Stimulated activated CD4-positive, alpha-beta T cell treated with anti-CD3 and anti-CD28 coated beads, Interleukin-4, amount 100 ng/mL, for 1 hour (primary cell): ENCODE results near the gene MYO15A.

Experiments used
- DNase-seq: peaks from one replicate; pipeline ENCODE4 v3.0.0-alpha.2; 2020

MYO15A gene

DNA sequence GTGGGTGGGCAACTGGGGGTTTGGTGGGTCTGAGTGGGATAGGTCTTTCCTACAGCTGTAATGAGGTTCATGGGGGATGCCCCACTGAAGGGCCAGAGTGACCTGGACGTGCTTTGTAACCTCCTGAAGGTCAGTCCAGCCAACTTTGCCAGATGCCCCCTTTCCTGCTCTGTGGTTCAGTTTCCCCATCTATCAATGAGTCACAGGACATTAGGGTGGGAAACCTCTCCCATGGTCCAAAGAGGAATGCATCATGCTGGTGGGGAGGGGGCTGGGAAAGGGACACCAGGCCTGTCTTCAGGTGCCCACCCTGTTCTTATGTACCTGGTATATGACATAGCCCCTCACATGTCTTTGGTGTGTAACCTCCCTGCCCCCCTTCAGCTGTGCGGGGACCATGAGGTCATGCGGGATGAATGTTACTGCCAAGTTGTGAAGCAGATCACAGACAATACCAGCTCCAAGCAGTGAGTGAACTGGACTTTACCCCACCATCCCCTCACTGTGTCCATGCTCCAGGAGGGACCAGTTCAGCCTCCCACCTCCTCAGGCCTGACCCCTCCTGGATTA lies 51.1 kb downstream of the MYO15A start:
- DNase-seq, result no peak

DNA sequence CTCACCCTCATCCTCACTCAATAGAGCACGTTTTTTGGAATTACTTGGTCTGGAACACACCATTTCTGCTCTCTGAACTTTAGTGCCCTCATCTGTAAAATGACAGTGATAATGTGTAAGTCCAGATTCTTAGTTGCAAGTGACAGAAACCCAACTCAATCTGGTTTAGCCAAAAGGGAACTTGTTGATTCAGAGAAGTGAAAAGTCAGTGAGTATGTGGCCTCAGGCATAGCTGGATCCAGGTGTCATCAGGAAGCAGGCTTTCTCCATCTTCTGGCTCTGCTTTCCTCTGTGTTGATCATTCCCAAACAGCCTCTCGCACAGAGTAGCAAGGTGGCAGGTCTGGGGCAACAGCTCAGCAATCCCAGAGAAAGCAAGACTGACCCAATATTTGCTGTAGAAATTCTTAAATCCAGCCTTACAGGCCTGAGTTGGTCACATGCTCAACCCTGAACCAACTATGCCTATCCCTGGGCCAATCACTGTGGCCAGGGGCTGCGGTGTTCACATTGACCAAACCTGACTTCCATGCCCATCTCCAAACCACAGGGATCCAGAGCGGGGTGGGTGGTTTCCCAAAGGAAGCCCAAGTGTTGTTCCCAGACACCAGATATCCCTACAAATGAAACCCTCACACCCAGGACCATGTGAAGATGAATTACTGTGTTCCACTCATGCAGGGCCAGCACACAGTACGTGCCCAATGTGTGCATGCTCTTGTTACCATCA lies 51.7 kb downstream of the MYO15A start:
- no peak for DNase-seq

DNA sequence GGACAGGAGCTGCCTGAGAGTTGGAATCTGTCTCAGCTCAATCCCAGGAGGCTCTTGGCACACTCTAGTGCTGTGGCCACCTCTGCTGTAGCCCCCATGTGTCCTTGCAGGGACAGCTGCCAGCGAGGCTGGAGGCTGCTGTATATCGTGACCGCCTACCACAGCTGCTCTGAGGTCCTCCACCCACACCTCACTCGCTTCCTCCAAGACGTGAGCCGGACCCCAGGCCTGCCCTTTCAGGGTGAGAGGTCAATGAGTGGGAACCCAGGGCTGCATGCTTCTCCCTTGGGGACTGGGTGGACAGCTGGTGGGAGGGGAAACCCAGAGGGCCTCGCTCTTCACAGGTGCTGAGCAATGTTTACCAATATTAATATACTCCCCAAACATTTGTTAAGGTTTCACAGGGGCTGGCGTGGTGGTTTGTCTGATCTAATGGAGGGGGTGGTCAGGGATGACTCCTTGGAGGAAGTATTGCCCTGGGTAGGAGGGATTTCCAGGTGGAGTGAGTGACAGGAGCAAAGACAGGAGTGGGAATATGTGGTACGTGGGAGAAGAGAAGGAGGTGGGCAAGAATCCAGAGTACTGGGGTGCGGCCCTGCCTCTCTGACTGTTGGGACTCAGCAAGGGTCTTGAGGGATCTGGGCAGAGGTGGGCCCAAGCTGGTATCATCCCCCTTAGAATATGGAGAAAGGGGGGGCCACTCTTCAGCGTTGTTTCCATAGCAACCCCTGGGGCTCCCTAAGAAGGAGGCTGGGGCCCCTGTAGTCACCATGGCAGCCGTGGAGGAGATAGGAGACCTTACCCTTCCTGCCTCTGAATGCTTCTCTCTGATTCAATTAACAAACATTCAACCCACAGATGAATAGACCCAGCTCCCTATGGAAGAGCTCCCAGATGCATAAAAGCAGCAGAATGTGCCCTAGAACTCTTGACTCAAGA lies 52.9 kb downstream of the MYO15A start:
- DNase-seq, result no peak

DNA sequence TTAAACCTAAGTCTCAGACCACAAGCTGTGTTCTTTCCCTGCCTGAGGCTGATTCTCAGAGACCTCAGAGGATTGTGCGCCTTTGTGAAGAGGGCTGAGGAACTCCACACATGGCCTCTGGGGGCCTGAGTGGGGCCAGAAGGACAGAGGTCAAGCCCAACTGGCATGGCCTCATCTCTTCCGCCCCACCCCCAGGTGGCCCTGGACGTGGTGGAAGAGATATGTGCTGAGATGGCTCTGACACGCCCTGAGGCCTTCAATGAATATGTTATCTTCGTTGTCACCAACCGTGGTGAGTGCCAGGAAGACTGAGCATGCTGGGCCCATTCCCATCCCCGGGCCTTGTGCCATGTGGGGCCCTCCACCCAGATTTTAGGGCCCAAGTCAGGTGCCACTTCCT lies 55.0 kb downstream of the MYO15A start:
- DNase-seq, result no peak

DNA sequence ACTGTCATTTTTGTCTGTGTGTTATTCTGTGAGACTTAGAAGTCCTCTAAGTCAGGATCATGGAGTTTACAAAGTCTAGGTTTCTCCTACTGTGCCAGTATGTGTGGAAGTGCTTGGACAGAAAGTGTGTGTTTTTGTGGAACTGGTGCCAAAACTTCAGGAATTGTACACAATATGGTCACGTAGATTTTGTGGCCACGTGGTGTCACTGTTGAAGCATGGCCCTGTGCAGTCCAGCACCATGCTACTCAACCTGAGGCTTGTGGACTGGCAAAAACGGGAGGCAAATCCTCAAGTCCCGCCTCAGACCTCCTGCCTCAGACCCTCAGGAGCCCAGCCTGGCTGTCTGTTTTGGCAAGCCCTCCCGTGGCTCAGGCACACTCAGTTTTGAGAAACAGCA lies 58.3 kb downstream of the MYO15A start:
- DNase-seq, result no peak

DNA sequence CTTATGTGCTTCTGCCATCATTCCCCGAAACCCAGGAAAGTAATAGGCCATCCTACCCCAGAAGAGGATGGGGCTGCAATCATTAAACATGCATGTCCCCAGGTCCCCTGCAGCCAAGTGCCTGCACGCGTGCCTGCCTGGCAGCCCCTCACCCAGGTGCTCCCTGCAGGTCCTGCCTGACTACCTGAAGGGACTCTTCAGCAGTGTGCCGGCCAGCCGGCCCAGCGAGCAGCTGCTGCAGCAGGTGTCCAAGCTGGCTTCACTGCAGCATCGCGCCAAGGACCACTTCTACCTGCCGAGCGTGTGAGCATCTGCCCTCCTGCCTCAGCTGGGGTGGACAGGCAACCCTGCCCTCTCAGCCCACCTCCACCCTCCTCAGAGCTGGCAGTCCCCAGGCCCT lies 58.9 kb downstream of the MYO15A start:
- no peak for DNase-seq

DNA sequence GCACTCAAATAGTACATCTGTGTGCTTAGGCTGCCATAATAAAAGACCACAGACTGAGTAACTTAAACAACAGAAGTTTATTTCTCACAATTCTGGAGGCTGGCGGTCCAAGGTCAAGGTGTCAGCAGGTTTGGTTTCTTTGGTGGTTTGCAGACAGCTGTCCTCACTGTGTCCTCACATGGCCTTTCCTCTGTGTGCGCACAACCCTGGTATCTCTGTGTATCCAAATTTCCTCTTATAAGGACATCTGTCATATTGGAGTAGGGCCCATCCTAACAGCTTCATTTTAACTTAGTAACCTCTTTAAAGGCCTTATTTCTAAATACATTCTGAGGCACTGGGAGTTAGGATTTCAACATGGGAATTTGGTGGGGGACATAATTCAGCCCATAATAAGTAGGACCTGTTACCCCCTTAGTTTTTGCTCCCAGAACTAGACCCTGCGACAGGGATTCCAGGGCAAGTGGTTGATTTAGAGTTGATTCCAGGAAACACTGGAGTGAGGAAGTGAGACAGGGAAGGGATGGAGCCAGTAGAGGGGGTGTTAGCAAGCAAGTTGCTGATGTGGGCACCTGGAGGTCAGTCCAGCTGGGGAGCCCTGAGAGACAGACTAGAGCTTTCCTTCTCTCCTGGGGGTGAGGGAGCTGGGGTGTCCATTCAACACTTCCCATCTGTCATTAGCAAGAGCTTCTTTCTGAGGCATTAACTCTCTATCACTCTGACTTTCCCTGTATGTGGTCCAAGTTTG lies 64.1 kb downstream of the MYO15A start:
- DNase-seq, result no peak

DNA sequence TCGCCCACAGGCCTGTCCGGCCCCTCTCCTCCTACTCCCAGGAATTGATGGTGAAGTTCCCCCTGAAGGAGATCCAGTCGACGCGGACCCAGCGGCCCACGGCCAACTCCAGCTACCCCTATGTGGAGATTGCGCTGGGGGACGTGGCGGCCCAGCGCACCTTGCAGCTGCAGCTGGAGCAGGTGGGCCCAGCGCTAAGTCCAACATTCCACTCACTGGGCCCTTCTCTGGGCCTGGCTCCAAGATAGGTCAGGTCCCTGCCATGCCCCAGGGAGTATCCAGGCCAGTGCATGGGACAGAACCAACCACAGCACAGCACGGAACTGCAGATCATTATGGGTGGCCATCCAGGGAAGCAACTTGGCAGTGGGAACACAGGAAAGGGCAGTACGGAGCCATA lies 65.2 kb downstream of the MYO15A start:
- no peak for DNase-seq

DNA sequence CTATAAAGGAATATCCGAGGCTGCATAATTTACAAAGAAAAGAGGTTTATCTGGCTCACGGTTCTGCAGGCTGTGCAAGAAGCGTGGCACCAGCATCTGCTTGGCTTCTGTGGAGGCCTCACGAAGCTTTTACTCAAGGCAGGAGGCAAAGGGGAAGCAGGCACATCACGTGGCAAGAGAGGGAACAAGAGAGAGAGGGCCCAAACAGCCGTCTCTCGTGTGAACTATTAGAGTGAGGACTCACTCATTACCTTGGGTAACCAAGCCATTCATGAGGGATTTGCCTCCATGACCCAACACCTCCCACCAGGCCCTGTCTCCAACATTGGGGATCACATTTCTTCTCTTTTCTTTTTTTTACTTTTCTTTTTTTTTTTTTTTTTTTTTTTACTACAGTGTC lies 67.6 kb downstream of the MYO15A start:
- no peak for DNase-seq

DNA sequence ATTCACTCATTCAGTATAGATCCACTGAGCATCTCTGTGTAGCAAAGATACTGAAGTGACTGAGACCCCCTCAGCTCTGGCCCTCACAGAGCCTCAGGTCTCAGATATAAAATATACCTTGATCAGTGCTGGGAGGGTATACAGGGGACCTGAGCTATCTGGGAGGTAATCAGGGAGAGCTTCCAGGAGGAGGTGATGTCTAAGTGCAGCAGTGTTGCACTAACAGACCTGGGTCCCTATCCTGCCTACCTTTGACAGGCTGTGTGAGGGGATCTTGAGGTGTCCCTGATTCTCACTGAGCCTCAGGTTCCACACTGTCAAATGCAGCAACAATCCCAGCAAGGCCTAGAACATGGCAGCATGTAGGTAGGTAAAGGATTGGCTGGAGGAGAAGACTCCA lies 68.6 kb downstream of the MYO15A start:
- DNase-seq, result no peak

DNA sequence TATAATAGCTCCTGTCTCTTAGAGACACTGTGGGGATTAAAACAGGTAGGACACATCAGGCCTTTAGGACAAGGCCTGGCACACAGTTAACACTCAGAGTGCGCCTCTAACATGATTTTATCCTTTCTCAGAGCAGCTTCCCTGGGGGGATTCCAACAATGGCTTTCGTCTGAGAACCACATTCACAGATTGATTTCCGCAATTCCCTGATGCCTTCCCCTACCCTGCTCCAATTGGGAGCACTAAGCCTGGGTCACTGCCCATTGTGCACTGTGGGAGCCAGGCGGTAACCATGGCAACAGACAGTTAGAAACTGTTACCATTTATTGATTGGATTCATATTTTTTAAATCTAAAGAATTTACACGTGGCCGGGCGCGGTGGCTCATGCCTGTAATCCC lies 69.2 kb downstream of the MYO15A start:
- no peak for DNase-seq

DNA sequence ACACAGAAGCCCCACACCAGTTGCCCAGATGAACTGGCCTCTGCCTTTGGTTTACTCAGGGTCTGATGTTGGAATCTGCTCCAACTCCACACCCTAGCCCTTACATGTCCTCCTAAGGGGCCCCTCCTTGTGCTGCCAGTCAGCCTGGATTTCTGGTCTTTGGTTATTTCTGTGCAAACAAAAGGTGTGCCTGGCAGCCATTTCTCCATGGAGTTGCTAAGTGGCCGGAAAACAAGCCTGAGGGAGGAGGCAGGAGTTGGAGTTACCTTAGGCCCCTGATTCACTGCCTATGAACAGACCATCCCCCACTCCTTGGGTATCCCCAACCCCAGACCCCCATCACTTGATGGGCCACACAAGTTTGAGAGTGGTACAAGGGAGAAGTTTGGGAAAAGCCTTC lies 70.6 kb downstream of the MYO15A start:
- DNase-seq, result no peak

DNA sequence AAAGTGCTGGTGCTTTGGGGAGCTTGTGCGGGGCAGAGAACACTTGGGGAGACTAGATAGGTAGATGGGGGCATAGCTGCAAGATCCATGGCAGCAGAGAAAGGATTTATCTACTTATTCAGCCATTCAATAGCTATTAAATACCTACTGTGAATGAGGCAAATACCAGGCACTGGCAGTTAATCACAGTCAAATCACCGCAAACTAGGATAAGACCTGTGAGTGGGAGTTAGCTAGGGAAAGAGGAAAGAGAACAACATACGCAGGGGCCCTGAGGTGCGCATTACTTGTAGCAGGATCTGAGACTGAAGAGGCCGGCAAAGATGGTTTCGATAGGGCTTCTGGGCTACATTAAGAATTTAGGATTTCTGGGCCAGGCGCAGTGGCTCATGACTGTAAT lies 71.2 kb downstream of the MYO15A start:
- no peak for DNase-seq

DNA sequence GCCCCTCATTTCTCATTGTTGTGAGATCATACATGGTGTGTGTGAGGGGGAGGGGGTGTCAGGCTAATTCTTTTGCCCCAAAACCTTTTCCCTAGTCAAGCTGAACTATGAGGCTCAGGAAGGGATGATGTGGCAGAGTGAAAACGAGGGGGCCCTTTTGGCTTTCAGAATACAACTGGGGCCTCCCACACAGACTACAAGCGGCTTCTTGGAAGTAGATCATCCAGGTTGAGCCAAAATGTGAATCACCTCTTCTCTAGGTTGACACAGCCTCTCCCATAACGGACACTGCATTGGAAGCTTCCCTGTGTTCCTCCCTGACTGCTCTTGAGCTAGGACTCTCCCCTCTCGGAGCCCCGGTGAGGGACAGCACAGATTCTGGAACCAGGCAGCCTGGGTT lies 72.8 kb downstream of the MYO15A start:
- peak; percentile 40 for DNase-seq

DNA sequence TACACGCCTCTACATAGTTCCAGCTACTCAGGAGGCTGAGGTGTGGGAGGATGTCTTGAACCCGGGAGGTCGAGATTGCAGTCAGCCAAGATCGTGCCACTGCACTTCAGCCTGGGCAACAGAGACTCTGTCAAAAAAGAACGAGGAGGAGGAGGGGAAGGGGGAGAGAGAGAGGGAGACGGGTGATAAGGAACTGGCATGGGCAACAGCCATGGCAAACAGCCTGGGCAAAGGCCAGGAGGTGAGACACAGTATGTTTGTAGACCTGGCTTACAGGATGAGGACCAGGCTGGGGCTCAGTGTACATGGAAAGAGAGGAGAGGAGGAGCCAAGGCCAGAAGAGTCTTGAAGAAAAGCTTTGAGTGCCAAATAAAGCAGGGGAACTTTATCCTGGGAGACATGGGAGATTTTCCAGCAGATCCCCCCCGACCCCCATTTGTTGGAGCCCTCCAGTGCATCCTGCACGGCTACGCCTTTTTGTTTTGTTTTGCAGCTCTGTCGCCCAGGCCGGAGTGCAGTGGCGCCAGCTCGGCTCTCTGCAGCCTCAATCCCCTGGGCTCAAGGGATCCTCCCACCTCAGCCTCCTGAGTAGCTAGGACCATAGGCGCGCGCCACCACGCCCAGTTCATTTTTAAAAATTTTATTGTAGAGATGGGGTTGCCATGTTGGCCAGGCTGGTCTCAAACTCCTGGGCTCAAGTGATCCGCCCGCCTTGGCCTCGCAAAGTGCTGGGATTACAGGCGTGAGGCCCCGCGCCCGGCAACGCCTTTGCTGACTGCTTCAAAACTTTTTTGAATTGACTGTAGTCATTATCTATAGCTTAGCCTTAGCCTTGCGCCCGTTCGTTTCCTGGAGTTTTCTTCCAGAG lies 73.8 kb downstream of the MYO15A start:
- no peak for DNase-seq

DNA sequence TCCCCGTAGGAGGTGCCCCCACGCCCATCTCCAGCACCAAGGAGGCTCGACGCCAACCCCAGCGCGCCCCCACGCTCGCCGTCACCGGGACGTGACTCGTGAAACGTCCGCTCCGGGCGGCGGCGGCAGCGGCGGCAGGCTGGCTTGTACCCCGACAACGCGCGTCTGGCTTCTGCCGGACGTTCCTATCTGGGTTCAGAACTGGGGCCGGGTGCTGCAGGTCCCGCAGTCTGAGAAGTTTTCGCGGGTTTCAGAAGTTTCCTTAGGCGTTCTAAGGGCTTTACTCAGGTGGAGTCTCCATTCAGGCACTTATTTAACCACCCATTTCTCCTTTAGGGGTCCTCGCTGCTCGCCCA lies 74.4 kb downstream of the MYO15A start:
- peak; percentile 84 for DNase-seq

DNA sequence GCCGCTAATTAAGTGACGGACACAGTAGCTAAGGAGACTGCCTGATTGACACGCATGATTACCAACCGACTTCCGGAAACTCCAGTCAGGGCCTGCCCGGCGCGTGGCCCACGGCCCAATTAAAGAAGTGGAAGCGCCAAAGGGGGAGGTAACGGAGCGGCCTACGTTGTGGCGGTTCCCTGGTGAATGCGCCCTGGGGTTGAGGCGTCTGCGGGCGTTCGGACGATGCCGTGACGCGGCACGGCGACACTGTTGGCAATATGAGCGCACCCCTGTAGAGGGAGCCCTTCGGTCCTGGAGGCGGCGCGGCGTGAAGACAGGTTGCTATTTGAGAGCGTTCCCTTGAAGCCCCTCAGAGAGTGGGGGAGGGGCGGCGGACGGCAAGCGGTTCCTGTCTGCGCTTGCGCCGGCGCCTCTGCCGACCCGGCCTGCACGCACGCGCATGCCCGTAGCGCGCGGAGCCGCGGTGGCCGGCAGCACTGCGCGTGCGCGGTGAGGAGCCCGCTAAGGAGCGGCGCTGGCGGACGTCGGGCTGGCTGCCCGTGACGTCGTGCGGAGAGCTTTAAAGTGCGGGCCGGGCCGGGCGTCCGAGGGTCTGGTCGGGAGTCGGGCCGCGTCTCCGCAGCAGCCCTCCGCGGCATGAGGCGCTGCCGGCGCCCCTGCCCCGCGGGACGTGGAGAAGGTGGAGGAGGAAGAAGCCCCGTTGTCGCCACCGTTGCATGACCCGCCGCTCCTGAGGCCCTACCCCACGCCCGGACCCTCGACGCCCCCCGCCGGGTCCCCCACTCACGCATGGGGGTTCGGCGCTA lies 75.0 kb downstream of the MYO15A start, which contains the start of gene ALKBH5:
ALKBH5 (plus strand) TSS at position 495 of the 809 bp plus-strand sequence. CDS start 416 bp downstream, outside the sequence.
- peak; percentile 97 for DNase-seq

DNA sequence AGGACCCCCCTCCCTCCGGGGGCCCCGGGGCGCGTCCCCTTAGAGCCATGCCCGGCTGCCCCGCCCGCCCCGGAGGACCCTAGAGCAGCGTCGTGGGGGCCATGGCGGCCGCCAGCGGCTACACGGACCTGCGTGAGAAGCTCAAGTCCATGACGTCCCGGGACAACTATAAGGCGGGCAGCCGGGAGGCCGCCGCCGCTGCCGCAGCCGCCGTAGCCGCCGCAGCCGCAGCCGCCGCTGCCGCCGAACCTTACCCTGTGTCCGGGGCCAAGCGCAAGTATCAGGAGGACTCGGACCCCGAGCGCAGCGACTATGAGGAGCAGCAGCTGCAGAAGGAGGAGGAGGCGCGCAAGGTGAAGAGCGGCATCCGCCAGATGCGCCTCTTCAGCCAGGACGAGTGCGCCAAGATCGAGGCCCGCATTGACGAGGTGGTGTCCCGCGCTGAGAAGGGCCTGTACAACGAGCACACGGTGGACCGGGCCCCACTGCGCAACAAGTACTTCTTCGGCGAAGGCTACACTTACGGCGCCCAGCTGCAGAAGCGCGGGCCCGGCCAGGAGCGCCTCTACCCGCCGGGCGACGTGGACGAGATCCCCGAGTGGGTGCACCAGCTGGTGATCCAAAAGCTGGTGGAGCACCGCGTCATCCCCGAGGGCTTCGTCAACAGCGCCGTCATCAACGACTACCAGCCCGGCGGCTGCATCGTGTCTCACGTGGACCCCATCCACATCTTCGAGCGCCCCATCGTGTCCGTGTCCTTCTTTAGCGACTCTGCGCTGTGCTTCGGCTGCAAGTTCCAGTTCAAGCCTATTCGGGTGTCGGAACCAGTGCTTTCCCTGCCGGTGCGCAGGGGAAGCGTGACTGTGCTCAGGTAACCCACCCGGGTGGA lies 75.8 kb downstream of the MYO15A start:
- DNase-seq, result peak; percentile 73

DNA sequence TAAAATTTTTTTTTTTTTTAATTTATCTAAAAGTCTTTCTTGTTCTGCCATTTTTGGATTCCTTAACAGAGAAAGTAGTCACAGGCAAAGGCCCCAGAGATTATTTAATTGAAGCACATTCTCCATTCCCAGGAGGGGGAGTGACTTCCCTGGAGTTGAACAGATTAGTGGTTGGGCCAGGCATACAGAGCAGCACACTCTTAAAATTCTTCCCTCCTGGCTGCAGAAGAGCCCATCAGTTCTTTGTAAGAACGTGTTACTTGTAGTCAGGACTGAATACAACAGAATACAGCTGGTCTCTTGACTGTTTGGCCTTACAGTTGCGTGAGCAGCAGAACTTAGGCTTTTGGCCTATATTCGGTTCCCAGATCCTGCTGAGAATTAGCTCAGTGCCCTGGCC lies 76.8 kb downstream of the MYO15A start:
- DNase-seq, result no peak
